ENCODE measurements around the gene BTG2. TPM values are rescaled to one million over a fixed set of nuclear protein-coding genes. Genes with fewer than 3 reads are reported as not detected.
A peak's percentile ranks its signal among the peaks of the same experiment; 100 is the strongest.

The BTG2 gene
- total and polyA plus RNA-seq, 2 experiments from 2014 or later, result 6.3 to 9.1 TPM

DNA sequence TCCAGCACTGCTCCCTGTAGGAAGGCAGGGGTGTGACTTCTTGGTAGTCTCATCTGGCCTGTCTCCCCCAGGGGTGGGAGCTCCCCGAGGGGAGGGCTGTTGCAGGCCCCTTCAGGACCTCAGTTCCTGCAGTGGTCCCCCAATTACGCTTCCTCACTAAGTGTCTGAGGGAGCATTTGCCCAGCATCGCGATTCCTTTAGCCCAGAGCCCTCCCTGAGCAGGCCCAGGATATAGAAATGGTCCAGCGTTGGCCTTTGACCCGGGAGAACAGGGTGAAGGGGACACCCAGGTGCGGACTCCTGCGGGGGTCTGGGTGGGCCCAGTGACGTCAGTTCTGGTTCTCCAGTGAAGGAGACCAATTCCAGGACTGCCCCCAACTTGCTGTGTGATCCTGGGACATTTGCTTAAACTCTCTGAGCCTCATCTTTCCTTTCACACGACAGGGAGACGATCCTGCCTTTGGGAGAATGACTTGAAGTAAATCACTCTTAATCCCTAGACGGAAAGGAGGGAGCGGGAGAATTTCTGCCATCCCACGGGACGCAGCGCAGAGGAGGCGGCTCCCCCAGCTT, 32.6 kb upstream of the BTG2 start:
- Histone ChIP-seq H3K79me2 (replicated peaks; ENCODE audit: insufficient read depth) (no peaks in the 10 kb centered on the region), H3K9me2 (ENCODE audit: insufficient read depth) (no peaks in the 10 kb centered on the region), H3K4me2 (peak overlapping the region; percentile 92), H3K4me1 (ENCODE audit: insufficient read depth) (peaks cover 11% of the 10 kb centered on the region; the same call in 1 of the 2 replicates), H3F3A (replicated peaks; ENCODE audit: low read depth) (no peaks in the 10 kb centered on the region; the same call in 1 of the 2 replicates), H3K27me3 (ENCODE audit: insufficient read depth) (peaks cover 29% of the 10 kb centered on the region), H3K36me3 (ENCODE audit: insufficient read depth) (no peaks in the 10 kb centered on the region), H4K20me1 (replicated peaks; ENCODE audit: insufficient read depth) (no peaks in the 10 kb centered on the region), H2AFZ (peak overlapping the region; percentile 98), H3K27ac (ENCODE audit: low read depth) (no peak overlapping the region), H3K4me3 (peak overlapping the region; percentile 67)
- no peak for DNase-seq (ENCODE audit: low spot score)
- H3K4me3 Mint-ChIP-seq, result peak overlapping the region; percentile 69
- peaks cover 12% of the 10 kb centered on the region; the same call in 2 of the 3 replicates for H3K4me1 Mint-ChIP-seq
- no peak for ATAC-seq
- TF ChIP-seq, protein P1, sequence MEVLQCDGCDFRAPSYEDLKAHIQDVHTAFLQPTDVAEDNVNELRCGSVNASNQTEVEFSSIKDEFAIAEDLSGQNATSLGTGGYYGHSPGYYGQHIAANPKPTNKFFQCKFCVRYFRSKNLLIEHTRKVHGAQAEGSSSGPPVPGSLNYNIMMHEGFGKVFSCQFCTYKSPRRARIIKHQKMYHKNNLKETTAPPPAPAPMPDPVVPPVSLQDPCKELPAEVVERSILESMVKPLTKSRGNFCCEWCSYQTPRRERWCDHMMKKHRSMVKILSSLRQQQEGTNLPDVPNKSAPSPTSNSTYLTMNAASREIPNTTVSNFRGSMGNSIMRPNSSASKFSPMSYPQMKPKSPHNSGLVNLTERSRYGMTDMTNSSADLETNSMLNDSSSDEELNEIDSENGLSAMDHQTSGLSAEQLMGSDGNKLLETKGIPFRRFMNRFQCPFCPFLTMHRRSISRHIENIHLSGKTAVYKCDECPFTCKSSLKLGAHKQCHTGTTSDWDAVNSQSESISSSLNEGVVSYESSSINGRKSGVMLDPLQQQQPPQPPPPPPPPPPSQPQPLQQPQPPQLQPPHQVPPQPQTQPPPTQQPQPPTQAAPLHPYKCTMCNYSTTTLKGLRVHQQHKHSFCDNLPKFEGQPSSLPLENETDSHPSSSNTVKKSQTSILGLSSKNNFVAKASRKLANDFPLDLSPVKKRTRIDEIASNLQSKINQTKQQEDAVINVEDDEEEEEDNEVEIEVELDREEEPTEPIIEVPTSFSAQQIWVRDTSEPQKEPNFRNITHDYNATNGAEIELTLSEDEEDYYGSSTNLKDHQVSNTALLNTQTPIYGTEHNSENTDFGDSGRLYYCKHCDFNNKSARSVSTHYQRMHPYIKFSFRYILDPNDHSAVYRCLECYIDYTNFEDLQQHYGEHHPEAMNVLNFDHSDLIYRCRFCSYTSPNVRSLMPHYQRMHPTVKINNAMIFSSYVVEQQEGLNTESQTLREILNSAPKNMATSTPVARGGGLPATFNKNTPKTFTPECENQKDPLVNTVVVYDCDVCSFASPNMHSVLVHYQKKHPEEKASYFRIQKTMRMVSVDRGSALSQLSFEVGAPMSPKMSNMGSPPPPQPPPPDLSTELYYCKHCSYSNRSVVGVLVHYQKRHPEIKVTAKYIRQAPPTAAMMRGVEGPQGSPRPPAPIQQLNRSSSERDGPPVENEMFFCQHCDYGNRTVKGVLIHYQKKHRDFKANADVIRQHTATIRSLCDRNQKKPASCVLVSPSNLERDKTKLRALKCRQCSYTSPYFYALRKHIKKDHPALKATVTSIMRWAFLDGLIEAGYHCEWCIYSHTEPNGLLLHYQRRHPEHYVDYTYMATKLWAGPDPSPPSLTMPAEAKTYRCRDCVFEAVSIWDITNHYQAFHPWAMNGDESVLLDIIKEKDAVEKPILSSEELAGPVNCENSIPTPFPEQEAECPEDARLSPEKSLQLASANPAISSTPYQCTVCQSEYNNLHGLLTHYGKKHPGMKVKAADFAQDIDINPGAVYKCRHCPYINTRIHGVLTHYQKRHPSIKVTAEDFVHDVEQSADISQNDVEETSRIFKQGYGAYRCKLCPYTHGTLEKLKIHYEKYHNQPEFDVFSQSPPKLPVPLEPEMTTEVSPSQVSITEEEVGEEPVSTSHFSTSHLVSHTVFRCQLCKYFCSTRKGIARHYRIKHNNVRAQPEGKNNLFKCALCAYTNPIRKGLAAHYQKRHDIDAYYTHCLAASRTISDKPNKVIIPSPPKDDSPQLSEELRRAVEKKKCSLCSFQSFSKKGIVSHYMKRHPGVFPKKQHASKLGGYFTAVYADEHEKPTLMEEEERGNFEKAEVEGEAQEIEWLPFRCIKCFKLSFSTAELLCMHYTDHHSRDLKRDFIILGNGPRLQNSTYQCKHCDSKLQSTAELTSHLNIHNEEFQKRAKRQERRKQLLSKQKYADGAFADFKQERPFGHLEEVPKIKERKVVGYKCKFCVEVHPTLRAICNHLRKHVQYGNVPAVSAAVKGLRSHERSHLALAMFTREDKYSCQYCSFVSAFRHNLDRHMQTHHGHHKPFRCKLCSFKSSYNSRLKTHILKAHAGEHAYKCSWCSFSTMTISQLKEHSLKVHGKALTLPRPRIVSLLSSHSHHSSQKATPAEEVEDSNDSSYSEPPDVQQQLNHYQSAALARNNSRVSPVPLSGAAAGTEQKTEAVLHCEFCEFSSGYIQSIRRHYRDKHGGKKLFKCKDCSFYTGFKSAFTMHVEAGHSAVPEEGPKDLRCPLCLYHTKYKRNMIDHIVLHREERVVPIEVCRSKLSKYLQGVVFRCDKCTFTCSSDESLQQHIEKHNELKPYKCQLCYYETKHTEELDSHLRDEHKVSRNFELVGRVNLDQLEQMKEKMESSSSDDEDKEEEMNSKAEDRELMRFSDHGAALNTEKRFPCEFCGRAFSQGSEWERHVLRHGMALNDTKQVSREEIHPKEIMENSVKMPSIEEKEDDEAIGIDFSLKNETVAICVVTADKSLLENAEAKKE (CRISPR knock-in tag; IDR thresholded peaks at IDR 0.05), result no peak
- no peak for TF ChIP-seq JUNB (IDR thresholded peaks at IDR 0.05; ENCODE audit: unreplicated experiment)
- TF ChIP-seq, protein P2, sequence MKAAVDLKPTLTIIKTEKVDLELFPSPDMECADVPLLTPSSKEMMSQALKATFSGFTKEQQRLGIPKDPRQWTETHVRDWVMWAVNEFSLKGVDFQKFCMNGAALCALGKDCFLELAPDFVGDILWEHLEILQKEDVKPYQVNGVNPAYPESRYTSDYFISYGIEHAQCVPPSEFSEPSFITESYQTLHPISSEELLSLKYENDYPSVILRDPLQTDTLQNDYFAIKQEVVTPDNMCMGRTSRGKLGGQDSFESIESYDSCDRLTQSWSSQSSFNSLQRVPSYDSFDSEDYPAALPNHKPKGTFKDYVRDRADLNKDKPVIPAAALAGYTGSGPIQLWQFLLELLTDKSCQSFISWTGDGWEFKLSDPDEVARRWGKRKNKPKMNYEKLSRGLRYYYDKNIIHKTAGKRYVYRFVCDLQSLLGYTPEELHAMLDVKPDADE (IDR thresholded peaks at IDR 0.05), result no peak
- no peak for TF ChIP-seq NANOG (IDR thresholded peaks at IDR 0.05; ENCODE audit: borderline replicate concordance)
- TF ChIP-seq EZH2phosphoT487 (IDR thresholded peaks at IDR 0.05; ENCODE audit: unreplicated experiment), result no peak
- no peak for TF ChIP-seq ZNF331 (CRISPR knock-in tag; IDR thresholded peaks at IDR 0.05; ENCODE audit: low read depth)
- TF ChIP-seq, protein P3, sequence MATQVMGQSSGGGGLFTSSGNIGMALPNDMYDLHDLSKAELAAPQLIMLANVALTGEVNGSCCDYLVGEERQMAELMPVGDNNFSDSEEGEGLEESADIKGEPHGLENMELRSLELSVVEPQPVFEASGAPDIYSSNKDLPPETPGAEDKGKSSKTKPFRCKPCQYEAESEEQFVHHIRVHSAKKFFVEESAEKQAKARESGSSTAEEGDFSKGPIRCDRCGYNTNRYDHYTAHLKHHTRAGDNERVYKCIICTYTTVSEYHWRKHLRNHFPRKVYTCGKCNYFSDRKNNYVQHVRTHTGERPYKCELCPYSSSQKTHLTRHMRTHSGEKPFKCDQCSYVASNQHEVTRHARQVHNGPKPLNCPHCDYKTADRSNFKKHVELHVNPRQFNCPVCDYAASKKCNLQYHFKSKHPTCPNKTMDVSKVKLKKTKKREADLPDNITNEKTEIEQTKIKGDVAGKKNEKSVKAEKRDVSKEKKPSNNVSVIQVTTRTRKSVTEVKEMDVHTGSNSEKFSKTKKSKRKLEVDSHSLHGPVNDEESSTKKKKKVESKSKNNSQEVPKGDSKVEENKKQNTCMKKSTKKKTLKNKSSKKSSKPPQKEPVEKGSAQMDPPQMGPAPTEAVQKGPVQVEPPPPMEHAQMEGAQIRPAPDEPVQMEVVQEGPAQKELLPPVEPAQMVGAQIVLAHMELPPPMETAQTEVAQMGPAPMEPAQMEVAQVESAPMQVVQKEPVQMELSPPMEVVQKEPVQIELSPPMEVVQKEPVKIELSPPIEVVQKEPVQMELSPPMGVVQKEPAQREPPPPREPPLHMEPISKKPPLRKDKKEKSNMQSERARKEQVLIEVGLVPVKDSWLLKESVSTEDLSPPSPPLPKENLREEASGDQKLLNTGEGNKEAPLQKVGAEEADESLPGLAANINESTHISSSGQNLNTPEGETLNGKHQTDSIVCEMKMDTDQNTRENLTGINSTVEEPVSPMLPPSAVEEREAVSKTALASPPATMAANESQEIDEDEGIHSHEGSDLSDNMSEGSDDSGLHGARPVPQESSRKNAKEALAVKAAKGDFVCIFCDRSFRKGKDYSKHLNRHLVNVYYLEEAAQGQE (IDR thresholded peaks at IDR 0.05; ENCODE audit: unreplicated experiment), result no peak
- TF ChIP-seq ZNF114 (CRISPR knock-in tag; IDR thresholded peaks at IDR 0.05), result no peak
- no peak for TF ChIP-seq POLR2AphosphoS5 (IDR thresholded peaks at IDR 0.05; ENCODE audit: low read depth)
- TF ChIP-seq, protein P4, sequence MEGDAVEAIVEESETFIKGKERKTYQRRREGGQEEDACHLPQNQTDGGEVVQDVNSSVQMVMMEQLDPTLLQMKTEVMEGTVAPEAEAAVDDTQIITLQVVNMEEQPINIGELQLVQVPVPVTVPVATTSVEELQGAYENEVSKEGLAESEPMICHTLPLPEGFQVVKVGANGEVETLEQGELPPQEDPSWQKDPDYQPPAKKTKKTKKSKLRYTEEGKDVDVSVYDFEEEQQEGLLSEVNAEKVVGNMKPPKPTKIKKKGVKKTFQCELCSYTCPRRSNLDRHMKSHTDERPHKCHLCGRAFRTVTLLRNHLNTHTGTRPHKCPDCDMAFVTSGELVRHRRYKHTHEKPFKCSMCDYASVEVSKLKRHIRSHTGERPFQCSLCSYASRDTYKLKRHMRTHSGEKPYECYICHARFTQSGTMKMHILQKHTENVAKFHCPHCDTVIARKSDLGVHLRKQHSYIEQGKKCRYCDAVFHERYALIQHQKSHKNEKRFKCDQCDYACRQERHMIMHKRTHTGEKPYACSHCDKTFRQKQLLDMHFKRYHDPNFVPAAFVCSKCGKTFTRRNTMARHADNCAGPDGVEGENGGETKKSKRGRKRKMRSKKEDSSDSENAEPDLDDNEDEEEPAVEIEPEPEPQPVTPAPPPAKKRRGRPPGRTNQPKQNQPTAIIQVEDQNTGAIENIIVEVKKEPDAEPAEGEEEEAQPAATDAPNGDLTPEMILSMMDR (conservative IDR thresholded peaks at IDR 0.05; ENCODE audit: low read depth in 2 of 2), result no peak
- no peak for TF ChIP-seq CREB1 (CRISPR knock-in tag; IDR thresholded peaks at IDR 0.05; ENCODE audit: low read depth)
- no peak for TF ChIP-seq EZH2 (IDR thresholded peaks at IDR 0.05; ENCODE audit: low read depth, unreplicated experiment)
- TF ChIP-seq STAT1 (IDR thresholded peaks at IDR 0.05; ENCODE audit: unreplicated experiment), result no peak
- no peaks in the 10 kb centered on the region for H3K36me3 Mint-ChIP-seq (ENCODE audit: low read depth)
- H3K27ac Mint-ChIP-seq, result no peak overlapping the region
- no peaks in the 10 kb centered on the region for H3K9me3 Mint-ChIP-seq
- peaks cover 26% of the 10 kb centered on the region for H3K27me3 Mint-ChIP-seq (ENCODE audit: insufficient read depth, low read depth, poor library complexity)
